ENCODE measurements around the gene COL4A4.
A peak's percentile ranks its signal among the peaks of the same experiment; 100 is the strongest.

COL4A4 gene

DNA sequence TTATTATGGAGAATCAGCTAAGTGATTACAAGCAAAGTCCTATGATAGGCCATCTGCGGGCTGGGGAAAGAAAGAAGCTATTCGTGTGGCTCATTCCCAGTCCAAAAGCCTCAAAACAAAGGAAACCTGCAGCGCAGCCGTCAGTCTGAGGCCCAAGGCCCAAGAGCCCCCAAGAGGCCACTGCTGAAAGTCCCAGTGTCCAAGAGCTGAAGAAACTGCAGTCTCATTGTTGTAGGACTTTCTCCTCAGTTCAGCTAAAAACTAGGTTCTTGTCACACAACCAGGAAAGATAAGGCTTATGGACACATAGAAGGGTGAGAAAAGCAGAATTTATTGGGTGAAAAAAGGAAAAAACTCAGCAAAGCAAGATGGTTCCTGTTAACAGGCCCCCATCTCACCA is 185.0 kb downstream of the COL4A4 start:
- no peak for DNase-seq
- peaks cover 2% of the 10 kb centered on the region for H3K27me3 Mint-ChIP-seq (ENCODE audit: low read depth, poor library complexity)
- H3K27ac Mint-ChIP-seq, result no peak overlapping the region
- H3K4me3 Mint-ChIP-seq, result no peak overlapping the region
- H3K36me3 Mint-ChIP-seq (ENCODE audit: low read depth), result peaks cover 9% of the 10 kb centered on the region
- H3K9me3 Mint-ChIP-seq, result no peaks in the 10 kb centered on the region
- TF ChIP-seq, protein P1, sequence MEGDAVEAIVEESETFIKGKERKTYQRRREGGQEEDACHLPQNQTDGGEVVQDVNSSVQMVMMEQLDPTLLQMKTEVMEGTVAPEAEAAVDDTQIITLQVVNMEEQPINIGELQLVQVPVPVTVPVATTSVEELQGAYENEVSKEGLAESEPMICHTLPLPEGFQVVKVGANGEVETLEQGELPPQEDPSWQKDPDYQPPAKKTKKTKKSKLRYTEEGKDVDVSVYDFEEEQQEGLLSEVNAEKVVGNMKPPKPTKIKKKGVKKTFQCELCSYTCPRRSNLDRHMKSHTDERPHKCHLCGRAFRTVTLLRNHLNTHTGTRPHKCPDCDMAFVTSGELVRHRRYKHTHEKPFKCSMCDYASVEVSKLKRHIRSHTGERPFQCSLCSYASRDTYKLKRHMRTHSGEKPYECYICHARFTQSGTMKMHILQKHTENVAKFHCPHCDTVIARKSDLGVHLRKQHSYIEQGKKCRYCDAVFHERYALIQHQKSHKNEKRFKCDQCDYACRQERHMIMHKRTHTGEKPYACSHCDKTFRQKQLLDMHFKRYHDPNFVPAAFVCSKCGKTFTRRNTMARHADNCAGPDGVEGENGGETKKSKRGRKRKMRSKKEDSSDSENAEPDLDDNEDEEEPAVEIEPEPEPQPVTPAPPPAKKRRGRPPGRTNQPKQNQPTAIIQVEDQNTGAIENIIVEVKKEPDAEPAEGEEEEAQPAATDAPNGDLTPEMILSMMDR (IDR thresholded peaks at IDR 0.05), result no peak
- peaks cover 5% of the 10 kb centered on the region for H3K4me1 Mint-ChIP-seq

- Mint-ChIP-seq H3K9me3 (no peaks in the 10 kb centered on the region), H3K36me3 (ENCODE audit: low read depth) (peaks cover 14% of the 10 kb centered on the region), H3K27me3 (ENCODE audit: low read depth, poor library complexity) (peaks cover 2% of the 10 kb centered on the region), H3K4me3 (no peak overlapping the region), H3K4me1 (peaks cover 6% of the 10 kb centered on the region), H3K27ac (no peak overlapping the region)
- TF ChIP-seq, protein P1 (IDR thresholded peaks at IDR 0.05), result no peak
- DNase-seq, result no peak
Observed at GRCh38 chr2:226978300-226978699, 185.7 kb downstream of the COL4A4 start.

GRCh38 chr2:226977775-226978190 is 186.2 kb downstream of the COL4A4 start:
- peaks cover 7% of the 10 kb centered on the region for H3K4me1 Mint-ChIP-seq
- DNase-seq, result no peak
- peaks cover 3% of the 10 kb centered on the region for H3K9me3 Mint-ChIP-seq
- H3K27ac Mint-ChIP-seq, result no peak overlapping the region
- H3K27me3 Mint-ChIP-seq (ENCODE audit: low read depth, poor library complexity), result peaks cover 2% of the 10 kb centered on the region
- TF ChIP-seq, protein P1 (IDR thresholded peaks at IDR 0.05), result no peak
- H3K36me3 Mint-ChIP-seq (ENCODE audit: low read depth), result peaks cover 16% of the 10 kb centered on the region
- H3K4me3 Mint-ChIP-seq, result no peak overlapping the region

- no peak for DNase-seq
- Mint-ChIP-seq H3K36me3 (ENCODE audit: low read depth) (peaks cover 16% of the 10 kb centered on the region), H3K27me3 (ENCODE audit: low read depth, poor library complexity) (peaks cover 2% of the 10 kb centered on the region), H3K9me3 (peaks cover 3% of the 10 kb centered on the region), H3K27ac (peak overlapping the region; percentile 77), H3K4me1 (peaks cover 7% of the 10 kb centered on the region), H3K4me3 (no peak overlapping the region)
- TF ChIP-seq, protein P1 (IDR thresholded peaks at IDR 0.05), result no peak
Observed at GRCh38 chr2:226973816-226974215, 190.2 kb downstream of the COL4A4 start.

- Mint-ChIP-seq H3K36me3 (ENCODE audit: low read depth) (peaks cover 16% of the 10 kb centered on the region), H3K9me3 (peaks cover 3% of the 10 kb centered on the region), H3K4me3 (no peak overlapping the region), H3K27ac (no peak overlapping the region), H3K27me3 (ENCODE audit: low read depth, poor library complexity) (peaks cover 2% of the 10 kb centered on the region), H3K4me1 (peaks cover 7% of the 10 kb centered on the region)
- DNase-seq, result no peak
- TF ChIP-seq, protein P1 (IDR thresholded peaks at IDR 0.05), result no peak
Observed at GRCh38 chr2:226971770-226972169, 192.2 kb downstream of the COL4A4 start.

DNA sequence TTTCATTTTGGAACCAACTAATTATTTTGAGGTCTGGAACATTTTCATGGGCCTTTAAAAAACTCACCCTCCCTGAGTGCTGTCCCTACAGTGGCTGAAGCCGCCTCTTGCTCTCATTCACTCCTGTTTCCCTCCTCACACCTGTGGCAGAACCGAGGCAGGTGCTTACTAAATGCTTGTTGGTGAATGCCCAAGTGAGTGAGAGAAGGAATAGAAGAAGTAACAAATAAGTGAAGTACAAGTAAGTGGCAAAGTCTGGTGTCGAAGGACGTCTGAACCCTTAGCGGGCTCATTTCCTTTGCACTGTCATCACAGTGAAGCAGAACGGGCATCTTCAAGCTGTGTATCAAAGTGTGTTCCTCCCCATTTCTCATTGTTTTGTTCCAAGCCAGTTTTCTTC is 192.9 kb downstream of the COL4A4 start:
- H3K27me3 Mint-ChIP-seq (ENCODE audit: low read depth, poor library complexity), result no peaks in the 10 kb centered on the region
- TF ChIP-seq, protein P1 (IDR thresholded peaks at IDR 0.05), result no peak
- H3K36me3 Mint-ChIP-seq (ENCODE audit: low read depth), result peaks cover 16% of the 10 kb centered on the region
- H3K27ac Mint-ChIP-seq, result no peak overlapping the region
- peaks cover 3% of the 10 kb centered on the region for H3K9me3 Mint-ChIP-seq
- H3K4me1 Mint-ChIP-seq, result peaks cover 7% of the 10 kb centered on the region
- H3K4me3 Mint-ChIP-seq, result no peak overlapping the region
- no peak for DNase-seq
